Astrocyte of the spinal cord (primary cell): ENCODE results near the gene CANX.
"Not testable (repeated sequence)": the region's sequence is repeated elsewhere in the genome, so short reads cannot be mapped to it uniquely, and the experiment has no call there.

Experiments used
- DNase-seq: peaks from one replicate; pipeline ENCODE4 v3.0.0; 2011; ENCODE audit warnings: low read depth, low spot score
- H3K4me3 ChIP-seq: 2 replicates; pipeline ENCODE4 v1.5.1; 2011; ENCODE audit warnings: low read depth, mild to moderate bottlenecking, low read length, moderate library complexity
- CTCF ChIP-seq: IDR thresholded peaks from 2 replicates; pipeline ENCODE4 v1.5.1; 2012; ENCODE audit warnings: low read depth, mild to moderate bottlenecking, low read length, inconsistent platforms
- in situ Hi-C: cut with HindIII; loops from 2 replicates; pipeline ENCODE4 v1.10.0; 2017; ENCODE audit warnings: low sequenced_read_pairs

CANX gene

GRCh38 chr5:179679014-179679674 lies 19.6 kb upstream of the CANX start:
- peak; percentile 60 for DNase-seq
- in situ Hi-C loops: no loop called here
- peak overlapping the region; percentile 95 for H3K4me3 ChIP-seq
- TF ChIP-seq CTCF: peak; percentile 32

GRCh38 chr5:179680014-179680779 lies 18.6 kb upstream of the CANX start:
- no peak for DNase-seq
- in situ Hi-C loops: no loop called here
- no peak overlapping the region for H3K4me3 ChIP-seq
- TF ChIP-seq CTCF: no peak

GRCh38 chr5:179680780-179681401 lies 17.9 kb upstream of the CANX start, which contains the start of gene CBY3:
CBY3 (minus strand) TSS chr5:179681034; CDS start chr5:179680918, 116 bp downstream.
- H3K4me3 ChIP-seq: no peak within 1 kb of the TSS
- no peak for TF ChIP-seq CTCF
- in situ Hi-C loops: no loop called here
- DNase-seq: no peak

DNA sequence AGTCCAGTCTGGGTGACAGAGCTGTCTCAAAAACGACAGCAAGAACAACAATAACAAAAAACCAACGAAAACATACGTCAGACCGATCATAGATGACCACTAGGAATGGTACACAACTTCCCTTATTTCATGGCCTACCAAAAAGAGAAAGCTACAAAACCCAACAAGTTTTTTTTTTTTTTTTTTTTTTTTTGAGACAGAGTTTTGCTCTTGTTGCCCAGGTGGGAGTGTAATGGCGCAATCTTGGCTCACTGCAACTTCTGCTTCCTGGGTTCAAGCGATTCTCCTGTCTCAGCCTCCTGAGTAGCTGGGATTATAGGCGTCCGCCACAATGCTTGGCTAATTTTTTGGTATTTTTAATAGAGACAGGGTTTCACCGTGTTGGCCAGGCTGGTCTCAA lies 9.6 kb upstream of the CANX start:
- DNase-seq, H3K4me3 ChIP-seq, in situ Hi-C loops: not testable (repeated sequence)

- H3K4me3 ChIP-seq: no peak overlapping the region
- in situ Hi-C loops: no loop called here
- DNase-seq: no peak
- no peak for TF ChIP-seq CTCF
These were observed 4.2 kb upstream of the CANX start for GRCh38 chr5:179694561-179694960.

DNA sequence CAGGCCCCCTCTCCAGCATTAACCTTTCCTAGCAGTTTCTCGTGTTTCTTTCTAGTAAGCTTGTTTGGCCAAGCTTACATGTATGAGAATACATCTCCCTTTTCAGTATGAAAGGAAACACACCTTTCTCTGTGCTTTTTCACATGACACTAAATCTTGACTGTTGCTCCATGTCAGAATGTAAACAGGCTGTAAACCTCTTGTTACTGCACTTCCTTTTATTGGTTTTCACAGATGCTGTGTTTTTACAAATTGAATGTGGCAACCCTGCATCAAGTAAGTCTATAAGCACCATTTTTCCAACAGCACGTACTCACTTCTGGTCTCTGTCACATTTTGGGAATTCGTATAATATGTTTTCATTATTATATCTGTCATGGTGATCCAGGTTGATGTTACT lies 2.2 kb upstream of the CANX start:
- in situ Hi-C loops: no loop called here
- no peak for TF ChIP-seq CTCF
- DNase-seq: no peak
- no peak overlapping the region for H3K4me3 ChIP-seq

- no peak overlapping the region for H3K4me3 ChIP-seq
- TF ChIP-seq CTCF: no peak
- no peak for DNase-seq
- in situ Hi-C loops: no loop called here
These were observed 1.7 kb upstream of the CANX start for GRCh38 chr5:179697108-179697507.

DNA sequence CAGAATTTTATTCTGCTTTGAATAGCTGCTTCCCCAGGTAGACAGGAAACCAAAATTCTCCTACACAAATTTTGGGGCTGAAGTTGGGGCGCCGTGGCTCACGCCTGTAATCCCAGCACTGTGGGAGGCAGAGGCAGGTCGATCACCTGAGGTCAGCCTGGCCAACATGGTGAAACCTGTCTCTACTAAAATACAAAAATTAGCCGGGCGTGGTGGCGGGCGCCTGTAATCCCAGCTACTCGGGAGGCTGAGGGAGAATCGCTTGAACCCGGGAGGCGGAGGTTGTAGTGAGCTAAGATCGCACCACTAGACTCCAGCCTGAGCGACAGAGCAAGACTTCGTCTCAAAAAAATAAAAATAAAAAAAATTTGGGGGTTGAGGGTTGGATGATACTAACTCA lies 1.2 kb upstream of the CANX start:
- in situ Hi-C loops, DNase-seq: not testable (repeated sequence)
- H3K4me3 ChIP-seq: peak overlapping the region; percentile 68
